Stimulated activated CD4-positive, alpha-beta T cell treated with anti-CD3 and anti-CD28 coated beads, Interleukin-2, amount 100 ng/mL, for 4 hours (primary cell): ENCODE results near the gene SPAG7.
"Not testable (repeated sequence)": the region's sequence is repeated elsewhere in the genome, so short reads cannot be mapped to it uniquely, and the experiment has no call there.

Experiments used
- DNase-seq: peaks from one replicate; pipeline ENCODE4 v3.0.0-alpha.2; 2020; ENCODE audit warnings: low read depth

The SPAG7 gene

DNA sequence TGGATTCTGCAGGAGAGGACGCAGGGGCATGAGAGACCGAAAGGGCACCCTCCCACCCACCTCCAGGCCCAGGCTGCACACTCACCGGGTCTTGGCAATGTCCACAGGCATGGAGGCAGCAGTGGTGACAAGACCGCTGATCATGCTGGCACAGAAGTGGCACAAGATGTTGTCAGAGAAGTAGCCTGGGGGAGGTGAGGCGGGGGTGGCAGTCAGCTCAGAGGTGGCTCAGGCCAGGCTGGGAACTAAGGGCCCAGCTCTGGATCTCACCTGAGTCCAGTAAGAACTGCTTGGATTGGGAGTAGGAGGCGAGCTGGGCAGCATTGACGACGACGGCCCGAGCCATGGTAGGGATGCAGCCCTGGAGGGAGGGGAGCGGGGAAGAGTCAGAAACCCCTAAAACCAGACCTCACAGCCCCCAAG, 29.5 kb downstream of the SPAG7 start:
- DNase-seq: no peak

DNA sequence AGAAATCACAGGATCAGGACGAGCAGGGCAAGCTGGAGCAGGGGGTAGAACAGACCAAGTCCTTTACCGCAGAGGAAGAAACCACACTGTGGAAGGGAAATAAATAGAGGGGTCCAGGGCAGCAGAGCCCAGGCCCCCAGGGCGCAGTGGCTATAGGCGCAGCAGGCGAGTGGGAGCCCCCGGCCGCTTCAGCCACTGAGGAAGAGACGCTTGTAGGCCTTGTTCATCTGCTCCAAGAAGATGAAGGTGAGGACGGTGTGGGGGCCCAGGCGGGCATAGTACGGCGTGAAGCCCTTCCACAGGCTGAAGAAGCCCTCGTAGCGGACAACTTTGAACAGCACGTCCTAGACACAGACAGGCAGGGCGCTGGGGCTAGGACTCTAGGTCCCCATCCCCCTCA, 30.1 kb downstream of the SPAG7 start:
- no peak for DNase-seq

DNA sequence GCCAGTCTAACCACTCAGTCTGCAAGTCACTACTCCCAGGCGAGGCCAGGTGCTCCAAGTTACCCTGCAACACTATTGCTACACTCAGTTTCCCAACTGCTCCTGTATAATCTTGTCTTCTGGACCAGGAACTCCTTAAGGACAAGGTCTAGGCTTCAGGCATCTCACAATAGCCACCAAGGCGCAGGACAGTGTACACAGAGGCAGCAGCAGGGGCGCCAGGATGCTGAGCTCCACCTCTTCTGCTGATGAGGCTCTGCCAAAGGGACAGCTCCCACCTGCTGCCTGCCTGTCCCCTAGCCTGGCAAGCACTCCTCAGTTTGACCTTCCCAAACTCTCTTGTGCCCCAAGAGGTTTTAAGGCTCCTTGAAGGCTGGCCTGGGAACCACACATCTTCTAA, 31.2 kb downstream of the SPAG7 start:
- DNase-seq: no peak

DNA sequence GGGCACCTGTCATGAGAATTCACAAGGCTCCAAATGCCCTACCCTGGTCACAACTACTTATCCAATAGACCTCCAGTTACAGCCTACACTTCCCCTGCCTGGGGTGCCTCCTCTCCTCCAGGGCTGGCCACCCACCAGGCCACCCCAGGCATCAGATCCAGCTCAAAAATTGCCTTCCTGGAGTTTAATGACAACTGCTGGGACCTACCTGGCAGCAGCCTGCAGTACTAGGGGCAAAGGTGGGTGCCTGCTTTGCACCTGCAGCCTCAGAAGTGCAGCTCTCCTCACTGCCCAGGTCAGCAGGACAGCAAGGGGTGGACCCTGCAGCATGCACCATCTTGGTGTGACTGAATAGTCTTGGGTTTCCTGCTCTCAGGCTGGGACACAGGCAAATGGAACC, 32.0 kb downstream of the SPAG7 start:
- no peak for DNase-seq

DNA sequence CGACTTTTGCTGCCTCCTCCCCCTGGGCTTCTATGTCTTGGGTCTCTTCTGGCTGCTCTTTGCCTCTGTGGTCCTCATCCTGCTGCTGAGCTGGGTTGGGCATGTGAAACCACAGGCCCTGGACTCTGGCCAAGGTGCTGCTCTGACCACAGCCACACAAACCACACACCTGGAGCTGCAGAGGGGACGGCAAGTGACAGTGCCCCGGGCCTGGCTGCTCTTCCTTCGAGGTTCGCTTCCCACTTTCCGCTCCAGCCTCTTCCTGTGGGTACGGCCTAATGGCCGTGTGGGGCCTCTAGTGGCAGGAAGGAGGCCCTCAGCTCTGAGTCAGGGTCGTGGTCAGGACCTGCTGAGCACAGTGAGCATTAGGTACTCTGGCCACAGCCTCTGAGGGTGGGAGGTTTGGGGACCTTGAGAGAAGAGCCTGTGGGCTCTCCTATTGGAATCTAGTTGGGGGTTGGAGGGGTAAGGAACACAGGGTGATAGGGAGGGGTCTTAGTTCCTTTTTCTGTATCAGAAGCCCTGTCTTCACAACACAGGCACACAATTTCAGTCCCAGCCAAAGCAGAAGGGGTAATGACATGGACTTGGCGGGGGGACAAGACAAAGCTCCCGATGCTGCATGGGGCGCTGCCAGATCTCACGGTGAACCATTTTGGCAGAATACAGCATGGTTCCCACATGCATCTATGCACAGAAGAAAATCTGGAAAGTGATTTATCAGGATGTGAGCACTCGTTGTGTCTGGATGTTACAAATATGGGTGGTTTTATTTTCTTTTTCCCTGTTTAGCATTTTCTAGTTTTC, 33.2 kb downstream of the SPAG7 start:
- DNase-seq: no peak

DNA sequence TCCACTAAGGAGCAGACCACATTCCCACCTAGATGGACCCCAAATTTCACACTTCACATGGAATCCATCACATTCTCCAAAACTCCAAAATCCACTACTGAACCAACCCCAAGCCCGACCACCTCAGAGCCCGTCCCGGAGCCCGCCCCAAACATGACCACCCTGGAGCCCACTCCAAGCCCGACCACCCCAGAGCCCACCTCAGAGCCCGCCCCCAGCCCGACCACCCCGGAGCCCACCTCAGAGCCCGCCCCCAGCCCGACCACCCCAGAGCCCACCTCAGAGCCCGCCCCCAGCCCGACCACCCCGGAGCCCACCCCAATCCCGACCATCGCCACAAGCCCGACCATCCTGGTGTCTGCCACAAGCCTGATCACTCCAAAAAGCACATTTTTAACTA, 34.0 kb downstream of the SPAG7 start:
- no peak for DNase-seq

DNA sequence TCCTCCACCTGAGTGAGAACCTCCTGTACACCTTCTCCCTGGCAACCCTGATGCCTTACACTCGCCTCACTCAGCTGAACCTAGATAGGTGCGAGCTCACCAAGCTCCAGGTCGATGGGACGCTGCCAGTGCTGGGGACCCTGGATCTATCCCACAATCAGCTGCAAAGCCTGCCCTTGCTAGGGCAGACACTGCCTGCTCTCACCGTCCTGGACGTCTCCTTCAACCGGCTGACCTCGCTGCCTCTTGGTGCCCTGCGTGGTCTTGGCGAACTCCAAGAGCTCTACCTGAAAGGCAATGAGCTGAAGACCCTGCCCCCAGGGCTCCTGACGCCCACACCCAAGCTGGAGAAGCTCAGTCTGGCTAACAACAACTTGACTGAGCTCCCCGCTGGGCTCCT, 34.9 kb downstream of the SPAG7 start:
- DNase-seq: no peak

DNA sequence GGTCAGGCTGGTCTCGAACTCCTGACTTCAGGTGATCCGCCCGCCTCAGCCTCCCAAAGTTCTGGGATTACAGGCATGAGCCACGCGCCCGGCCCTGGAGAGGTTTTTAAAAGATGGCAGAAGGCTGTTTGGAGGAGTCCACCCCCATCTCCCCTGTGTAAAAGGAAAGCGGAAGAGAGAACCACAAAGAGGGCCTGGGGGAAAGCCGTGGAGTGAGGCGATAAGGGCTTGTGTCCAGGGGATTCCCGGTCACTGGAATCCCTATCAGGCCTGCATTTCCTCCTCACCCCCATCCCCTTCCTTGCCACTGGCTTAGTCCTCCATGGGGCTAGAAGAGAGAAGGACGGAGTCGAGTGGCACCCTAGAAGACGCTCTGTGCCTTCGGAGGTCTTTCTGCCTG, 35.7 kb downstream of the SPAG7 start, which contains the start of gene GP1BA:
Gene GP1BA, plus strand, starts transcription at position 315 of the 400 bp plus-strand sequence. CDS start 328 bp downstream, outside the sequence.
- no peak for DNase-seq

DNA sequence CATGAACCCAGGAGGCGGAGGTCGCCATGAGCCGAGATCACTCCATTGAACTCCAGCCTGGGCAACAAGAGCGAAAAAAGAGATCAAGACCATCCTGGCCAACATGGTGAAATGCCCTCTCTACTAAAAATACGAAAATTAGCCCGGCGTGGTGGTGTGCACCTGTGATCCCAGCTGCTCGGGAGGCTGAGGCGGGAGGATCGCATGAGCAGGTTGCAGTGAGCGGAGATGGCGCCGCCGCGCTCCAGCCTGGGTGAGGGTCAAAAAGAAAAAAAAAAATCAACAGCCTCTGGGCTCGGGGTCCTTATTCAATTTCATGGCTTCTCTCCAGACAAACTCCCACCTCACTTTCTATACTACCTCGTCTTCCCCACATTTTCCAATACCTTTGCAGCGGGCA, 38.7 kb downstream of the SPAG7 start:
- DNase-seq: no peak

DNA sequence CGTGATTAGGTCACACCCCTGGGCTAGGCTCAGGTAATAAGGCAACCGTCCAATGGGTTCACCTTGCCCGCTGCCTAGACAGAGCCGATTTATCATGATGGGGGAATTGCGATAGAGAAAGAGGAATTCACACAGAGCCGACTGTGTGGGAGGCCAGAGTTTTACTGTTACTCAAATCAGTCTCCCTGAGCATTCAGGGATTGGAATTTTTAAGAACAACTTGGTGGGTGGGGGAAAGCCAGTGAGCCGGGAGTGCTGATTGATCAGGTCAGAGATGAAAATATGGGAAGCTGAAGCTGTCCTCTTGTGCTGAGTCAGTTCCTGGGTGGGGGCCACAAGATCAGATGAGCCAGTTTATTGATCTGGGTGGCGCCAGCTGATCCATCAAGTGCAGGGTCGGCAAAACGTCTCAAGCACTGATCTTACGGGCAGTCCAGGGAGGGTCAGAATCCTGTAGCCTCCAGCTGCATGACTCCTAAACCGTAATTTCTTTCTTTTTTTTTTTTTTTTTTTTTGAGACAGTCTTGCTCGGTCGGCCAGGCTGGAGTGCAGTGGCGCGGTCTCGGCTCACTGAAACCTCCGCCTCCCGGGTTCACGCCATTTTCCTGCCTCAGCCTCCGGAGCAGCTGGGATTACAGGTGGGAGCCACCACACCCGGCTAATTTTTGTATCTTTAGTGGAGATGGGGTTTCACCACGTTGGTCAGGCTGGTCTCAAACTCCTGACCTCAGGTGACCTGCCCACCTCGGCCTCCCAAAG, 40.9 kb downstream of the SPAG7 start:
- not testable (repeated sequence) for DNase-seq

DNA sequence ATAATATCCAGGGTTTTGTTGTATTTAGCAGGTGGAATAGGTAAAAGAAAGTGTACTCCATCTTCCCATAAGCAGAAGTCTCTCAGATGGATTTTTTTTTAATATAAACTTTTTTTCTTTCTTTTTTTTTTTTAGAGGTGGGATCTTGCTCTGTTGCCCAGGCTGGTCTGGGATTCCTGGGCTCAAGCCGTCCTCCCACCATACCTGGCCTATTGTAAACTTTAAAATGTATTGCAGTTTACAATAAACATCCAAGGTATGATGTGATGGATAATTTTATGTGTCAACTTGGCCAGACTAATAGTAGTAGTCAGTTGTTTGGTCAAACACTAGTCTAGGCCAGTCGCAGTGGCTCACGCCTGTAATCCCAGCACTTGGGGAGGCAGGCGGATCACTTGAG, 46.3 kb downstream of the SPAG7 start:
- DNase-seq: no peak

DNA sequence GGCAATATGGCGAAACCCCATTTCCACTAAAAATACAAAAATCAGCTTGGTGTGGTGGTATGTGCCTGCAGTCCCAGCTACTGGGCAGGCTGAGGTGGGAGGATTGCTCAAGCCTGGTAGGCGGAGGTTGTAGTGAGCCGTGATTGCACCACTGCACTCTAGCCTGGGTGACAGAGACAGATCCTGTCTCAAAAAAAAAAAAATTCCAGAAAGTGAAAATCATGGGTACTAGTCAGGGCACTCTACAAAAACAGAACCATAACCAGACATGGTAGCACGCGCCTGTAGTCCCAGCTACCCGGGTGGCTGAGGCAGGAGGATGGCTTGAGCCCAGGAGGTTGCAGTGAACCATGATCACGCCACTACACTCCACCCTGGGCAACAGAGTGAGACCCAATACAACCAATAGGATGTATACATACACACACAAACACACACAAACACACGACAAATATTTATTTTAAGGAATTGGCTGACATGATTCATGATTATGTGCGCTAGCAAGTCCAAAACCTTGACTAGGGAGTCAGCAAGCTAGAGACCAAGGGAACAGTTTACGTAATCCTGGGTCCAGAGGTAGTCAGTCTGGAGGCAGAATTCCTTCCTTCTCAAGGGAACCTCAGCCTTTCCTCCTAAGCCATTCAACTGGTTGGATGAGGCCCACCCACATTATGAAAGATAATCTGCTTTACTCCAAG, 47.1 kb downstream of the SPAG7 start:
- DNase-seq: no peak

DNA sequence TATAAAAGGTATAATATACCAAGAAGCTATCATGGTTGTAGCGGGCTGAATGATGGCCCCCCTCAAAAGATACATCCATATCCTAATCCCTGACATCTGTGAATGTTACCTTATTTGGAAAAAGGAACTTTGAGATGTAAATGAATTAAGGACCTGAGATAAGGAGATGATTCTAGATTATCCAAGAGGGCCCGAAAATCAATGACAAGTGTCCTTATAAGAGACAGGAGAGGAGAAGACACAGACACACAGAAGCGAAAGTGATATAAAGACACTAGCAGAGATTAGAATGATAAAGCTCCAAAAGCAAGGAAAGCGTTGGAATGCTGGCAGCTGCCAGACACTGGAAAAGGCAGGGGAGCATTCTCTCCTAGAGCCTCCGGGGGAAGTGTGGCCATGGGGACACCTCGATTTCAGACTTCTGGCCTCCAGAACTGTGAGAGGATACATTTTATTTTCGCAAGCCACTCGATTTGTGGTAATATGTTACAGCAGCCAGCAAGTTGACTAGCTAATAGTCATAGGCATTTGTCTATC, 48.0 kb downstream of the SPAG7 start:
- DNase-seq: no peak

DNA sequence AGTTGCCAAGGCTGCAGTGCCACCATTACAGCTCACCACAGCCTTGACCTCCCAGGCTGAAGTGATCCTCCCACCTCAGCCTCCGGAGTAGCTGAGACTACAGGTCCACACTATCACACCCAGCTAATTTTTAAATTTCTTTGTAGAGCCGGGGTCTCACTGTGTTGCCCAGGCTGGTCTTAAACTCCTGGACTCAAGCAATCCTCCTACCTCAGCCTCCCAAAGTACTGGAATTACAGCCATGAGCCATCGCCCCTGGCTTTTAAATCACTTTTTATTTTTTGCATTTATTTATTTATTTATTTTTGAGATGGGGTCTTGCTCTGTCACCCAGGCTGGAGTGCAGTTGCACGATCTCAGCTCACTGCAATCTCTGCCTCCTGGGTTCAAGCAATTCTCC, 53.1 kb downstream of the SPAG7 start:
- DNase-seq: not testable (repeated sequence)

DNA sequence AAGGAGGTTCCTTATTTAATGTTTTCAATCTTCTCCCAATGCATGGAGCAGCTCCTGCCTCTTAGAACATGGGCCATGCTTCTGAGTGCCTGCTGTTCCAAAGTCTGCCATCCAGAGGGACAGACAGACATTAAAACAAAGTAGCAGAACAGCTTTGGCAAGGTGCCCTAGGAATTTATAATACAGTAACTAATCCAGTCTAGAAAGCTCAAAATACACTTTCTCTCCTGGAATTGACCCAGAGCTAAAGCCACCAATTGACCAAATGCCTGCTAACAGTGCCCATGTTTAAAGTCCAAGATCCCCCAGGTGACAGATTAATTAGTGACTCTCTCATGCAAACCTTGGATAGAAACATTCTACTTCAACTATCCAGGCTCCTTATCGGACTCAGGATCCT, 53.6 kb downstream of the SPAG7 start:
- DNase-seq: no peak
